MM.1S (cell line): ENCODE results near the gene HRAS.

Experiments used
- CTCF ChIP-seq: fragments of 300-600 bp; sonication (generic); IDR thresholded peaks from 2 replicates; pipeline ENCODE4 v1.5.1; 2016; ENCODE audit warnings: antibody characterized with exemption, low read length, mixed read lengths
- EZH2 ChIP-seq: fragments of 300-600 bp; sonication (generic); optimal IDR thresholded peaks from 2 replicates; pipeline ENCODE3; 2017; ENCODE audit warnings: low read depth, mild to moderate bottlenecking, antibody characterized with exemption, low read length, mixed read lengths

GRCh38 chr11:577611-577894 lies 42.2 kb upstream of the HRAS start:
- TF ChIP-seq CTCF (no peak), EZH2 (no peak)
